HG03196 (cell line): ENCODE data around the gene CASP8AP2.
"Not testable (repeated sequence)": the region's sequence is repeated elsewhere in the genome, so short reads cannot be mapped to it uniquely, and the experiment has no call there.

Experiments
- ATAC-seq: cut with Tn5 transposase; IDR thresholded peaks from one replicate; pipeline ENCODE4 v1.9.1; 2021; ENCODE audit not compliant: unreplicated experiment

Gene CASP8AP2

GRCh38 chr6:89886378-89887120, 56.9 kb downstream of the CASP8AP2 start:
- ATAC-seq: no peak

GRCh38 chr6:89887452-89888137, 57.9 kb downstream of the CASP8AP2 start:
- no peak for ATAC-seq

GRCh38 chr6:89888138-89888514, 58.4 kb downstream of the CASP8AP2 start:
- ATAC-seq: no peak

- ATAC-seq: no peak
These were observed 59.2 kb downstream of the CASP8AP2 start for GRCh38 chr6:89888871-89889270.

DNA sequence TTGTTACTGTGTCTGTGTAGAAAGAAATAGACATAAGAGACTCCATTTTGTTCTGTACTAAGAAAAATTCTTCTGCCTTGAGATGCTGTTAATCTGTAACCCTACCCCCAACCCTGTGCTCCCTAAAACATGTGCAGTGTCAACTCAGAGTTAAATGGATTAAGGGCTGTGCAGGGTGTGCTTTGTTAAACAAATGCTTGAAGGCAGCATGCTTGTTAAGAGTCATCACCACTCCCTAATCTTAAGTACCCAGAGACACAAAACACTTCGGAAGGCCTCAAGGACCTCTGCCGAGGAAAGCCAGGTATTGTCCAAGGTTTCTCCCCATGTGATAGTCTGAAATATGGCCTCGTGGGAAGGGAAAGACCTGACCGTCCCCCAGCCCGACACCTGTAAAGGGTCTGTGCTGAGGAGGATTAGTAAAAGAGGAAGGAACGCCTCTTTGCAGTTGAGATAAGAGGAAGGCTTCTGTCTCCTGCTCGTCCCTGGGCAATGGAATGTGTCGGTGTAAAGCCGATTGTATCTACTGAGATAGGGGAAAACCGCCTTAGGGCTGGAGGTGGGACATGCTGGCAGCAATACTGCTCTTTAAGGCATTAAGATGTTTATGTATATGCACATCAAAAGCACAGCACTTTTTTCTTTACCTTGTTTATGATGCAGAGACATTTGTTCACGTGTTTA, 61.3 kb downstream of the CASP8AP2 start:
- not testable (repeated sequence) for ATAC-seq

DNA sequence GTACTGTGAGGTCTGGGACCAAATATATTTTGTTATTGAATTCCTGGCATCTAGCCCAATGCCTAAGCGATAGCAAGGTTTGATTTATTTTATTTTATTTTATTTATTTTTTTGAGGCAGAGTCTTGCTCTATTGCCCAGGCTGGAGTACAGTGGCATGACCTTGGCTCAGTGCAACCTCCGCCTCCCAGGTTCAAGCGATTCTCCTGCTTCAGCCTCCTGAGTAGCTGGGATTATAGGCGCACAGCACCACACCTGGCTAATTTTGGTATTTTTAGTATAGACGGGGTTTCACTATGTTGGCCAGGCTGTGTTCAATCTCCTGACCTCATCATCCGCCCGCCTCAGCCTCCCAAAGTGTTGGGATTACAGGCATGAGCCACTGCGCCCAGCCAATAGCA, 62.9 kb downstream of the CASP8AP2 start:
- not testable (repeated sequence) for ATAC-seq

- ATAC-seq: no peak
These were observed 64.5 kb downstream of the CASP8AP2 start, which contains the start of gene GJA10 for GRCh38 chr6:89894169-89894568. Gene GJA10, plus strand, starts transcription at chr6:89894469. Its CDS starts 0 bp downstream, at chr6:89894469.

GRCh38 chr6:89895276-89895874, 65.7 kb downstream of the CASP8AP2 start:
- no peak for ATAC-seq

DNA sequence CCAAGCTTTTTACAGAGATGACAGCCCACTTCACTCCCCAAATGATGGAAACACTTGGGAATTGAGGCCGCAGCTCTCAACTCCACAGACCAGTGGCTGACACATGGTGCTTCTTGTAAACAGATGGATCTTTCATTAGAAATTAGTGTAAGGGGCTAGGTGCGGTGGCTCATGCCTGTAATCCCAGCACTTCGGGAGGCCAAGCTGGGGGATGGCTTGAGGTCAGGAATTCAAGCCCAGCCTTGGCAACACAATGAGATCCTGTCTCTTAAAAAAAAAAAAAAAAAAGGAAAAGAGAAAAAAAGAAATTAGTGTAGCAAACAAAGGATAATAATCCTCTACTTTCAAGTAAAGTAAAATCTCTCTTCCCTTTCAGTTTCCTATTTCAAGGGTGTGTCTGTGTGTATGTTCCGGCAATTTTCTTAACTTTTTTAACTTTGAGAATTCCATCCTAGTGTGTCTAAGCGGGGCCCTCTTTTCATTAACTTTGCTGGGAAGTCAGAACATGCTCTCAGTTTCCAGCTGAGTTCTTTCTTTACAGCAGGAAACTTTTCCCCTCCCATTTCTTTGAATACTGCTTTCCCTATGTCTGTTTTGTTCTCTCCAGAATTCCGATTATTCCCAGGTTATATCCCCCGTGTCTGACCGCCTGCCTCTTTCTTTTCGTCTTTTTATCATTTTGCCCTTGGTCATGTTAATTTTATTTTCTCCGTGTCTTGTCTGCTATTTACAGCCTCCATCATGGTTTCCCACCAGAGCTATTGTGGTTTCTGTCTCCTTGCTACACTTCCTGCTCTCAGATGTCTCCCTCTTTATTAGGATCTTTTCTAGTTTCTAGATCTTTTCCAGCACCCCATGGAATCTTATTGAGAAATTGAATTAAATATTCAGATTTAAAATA, 80.6 kb downstream of the CASP8AP2 start:
- ATAC-seq: not testable (repeated sequence)

DNA sequence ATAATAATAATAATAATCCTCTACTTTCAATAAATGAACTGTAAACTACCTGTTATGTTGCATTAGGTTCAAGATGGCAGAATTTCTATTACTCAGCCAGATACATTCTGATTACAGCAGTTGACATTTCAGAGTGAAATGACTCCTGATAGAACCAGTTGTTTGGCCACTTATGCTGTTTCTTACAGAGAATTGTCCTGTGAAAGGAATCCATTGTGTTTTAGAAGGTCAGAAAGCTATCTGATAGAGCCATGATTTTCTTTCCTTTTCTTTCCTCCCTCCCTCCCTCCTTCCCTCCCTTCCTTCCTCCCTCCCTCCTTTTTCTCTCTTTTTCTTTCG, 81.2 kb downstream of the CASP8AP2 start:
- ATAC-seq: no peak

DNA sequence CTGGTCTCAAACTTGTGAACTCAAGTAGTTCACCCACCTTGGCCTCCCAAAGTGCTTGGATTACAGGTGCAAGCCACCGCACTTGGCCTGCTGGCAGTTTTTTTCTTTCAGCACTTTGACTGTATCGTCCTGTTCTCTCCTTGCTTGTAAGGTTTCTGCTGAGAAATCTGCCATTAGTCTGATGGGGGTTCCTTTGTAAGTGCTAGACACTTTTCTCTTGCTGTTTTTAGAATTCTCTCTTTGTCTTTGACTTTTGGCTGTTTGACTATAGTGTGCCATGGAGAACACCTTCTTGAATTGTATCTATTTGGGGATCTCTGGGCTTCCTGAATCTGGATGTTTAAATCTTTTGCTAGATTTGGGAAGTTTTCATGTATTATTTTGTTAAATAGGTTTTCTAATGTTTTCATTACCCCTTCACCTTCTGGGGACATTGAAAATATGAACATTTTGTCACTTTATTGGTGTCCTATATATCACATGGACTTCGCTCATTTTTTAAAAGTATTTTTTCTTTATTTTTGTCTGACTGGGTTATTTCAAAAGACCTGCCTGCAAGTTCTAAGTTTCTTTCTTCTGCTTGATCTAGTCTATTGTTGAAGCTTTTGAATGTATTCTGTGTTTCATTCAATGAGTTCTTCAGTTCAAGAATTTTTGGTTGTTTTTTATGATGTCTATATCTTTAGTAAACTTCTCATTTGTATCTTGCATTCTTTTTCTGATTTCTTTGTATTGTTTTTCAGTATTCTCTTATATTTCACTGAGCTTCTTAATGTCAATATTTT, 86.6 kb downstream of the CASP8AP2 start:
- no peak for ATAC-seq

GRCh38 chr6:89917216-89917615, 87.5 kb downstream of the CASP8AP2 start:
- no peak for ATAC-seq

- ATAC-seq: no peak
These were observed 88.2 kb downstream of the CASP8AP2 start for GRCh38 chr6:89917801-89918366.
